Neuronal stem cell (in vitro differentiated cells): Measurements from ENCODE around the gene MRPL39.

Experiments used
- DNase-seq: peaks from one replicate; pipeline ENCODE4 v3.0.0-alpha.2; 2013; ENCODE audit warnings: low spot score
- H2AFZ ChIP-seq: one replicate; pipeline ENCODE4 v1.6.1; 2013; ENCODE audit warnings: mild to moderate bottlenecking, low read length, inconsistent platforms
- H2AK5ac ChIP-seq: 2 replicates; pipeline ENCODE4 v1.6.1; 2013; ENCODE audit warnings: low read depth, mild to moderate bottlenecking, inconsistent platforms, low read length, moderate library complexity, mixed read lengths
- H2BK120ac ChIP-seq: 2 replicates; pipeline ENCODE4 v1.6.1; 2013; ENCODE audit warnings: low read depth, mild to moderate bottlenecking, inconsistent platforms, low read length, moderate library complexity, mixed read lengths
- H2BK12ac ChIP-seq: one replicate; pipeline ENCODE4 v1.6.1; 2013; ENCODE audit warnings: low read length, inconsistent platforms
- H2BK15ac ChIP-seq: 2 replicates; pipeline ENCODE4 v1.6.1; 2013; ENCODE audit warnings: mild to moderate bottlenecking, low read length, inconsistent platforms, mixed read lengths
- H2BK5ac ChIP-seq: one replicate; pipeline ENCODE4 v1.6.1; 2013; ENCODE audit warnings: inconsistent platforms, mild to moderate bottlenecking, low read length, moderate library complexity
- H3K14ac ChIP-seq: one replicate; pipeline ENCODE4 v1.6.1; 2013; ENCODE audit warnings: low read length, inconsistent platforms
- H3K18ac ChIP-seq: 2 replicates; pipeline ENCODE4 v1.6.1; 2013; ENCODE audit warnings: low read length, inconsistent platforms
- H3K23ac ChIP-seq: 2 replicates; pipeline ENCODE4 v1.6.1; 2013; ENCODE audit warnings: low read depth, mild to moderate bottlenecking, mixed read lengths, low read length, inconsistent platforms; ENCODE audit not compliant: poor library complexity
- H3K27ac ChIP-seq: replicated peaks from 3 replicates; pipeline ENCODE4 v1.5.1; 2013; ENCODE audit warnings: low read length, inconsistent platforms
- H3K27me3 ChIP-seq, 3 experiments: 2 replicates each; pipeline ENCODE4 v1.6.1; 2013; ENCODE audit warnings: low read length in 3 of 3, mild to moderate bottlenecking in 2 of 3, inconsistent platforms in 1 of 3, low read depth in 1 of 3, mixed read lengths in 1 of 3, moderate library complexity in 1 of 3; ENCODE audit not compliant: control insufficient read depth in 3 of 3, insufficient read depth in 3 of 3
- H3K36me3 ChIP-seq, 2 donors: replicated peaks in 1 of 2; 2 replicates each; pipeline ENCODE4 v1.6.1; 2013; ENCODE audit warnings: low read length in 2 of 2; ENCODE audit not compliant: control insufficient read depth in 2 of 2, insufficient read depth in 2 of 2
- H3K4ac ChIP-seq: 2 replicates; pipeline ENCODE4 v1.6.1; 2013; ENCODE audit warnings: inconsistent platforms, mild to moderate bottlenecking, low read length, moderate library complexity
- H3K4me1 ChIP-seq, 2 donors: 1 replicate in 1 of 2; 2 replicates in 1 of 2; pipeline ENCODE4 v1.6.1; 2013; ENCODE audit warnings: low read length in 2 of 2, low read depth in 1 of 2; ENCODE audit not compliant: control insufficient read depth in 2 of 2, insufficient read depth in 1 of 2
- H3K4me2 ChIP-seq: one replicate; pipeline ENCODE4 v1.6.1; 2013; ENCODE audit warnings: mild to moderate bottlenecking, low read length, inconsistent platforms; ENCODE audit not compliant: insufficient read depth, poor library complexity, severe bottlenecking
- H3K4me3 ChIP-seq, 2 donors: 2 replicates each; pipeline ENCODE4 v1.5.1; 2013; ENCODE audit warnings: low read length in 2 of 2, mild to moderate bottlenecking in 2 of 2, inconsistent platforms in 1 of 2, moderate library complexity in 1 of 2
- H3K79me1 ChIP-seq: one replicate; pipeline ENCODE4 v1.6.1; 2013; ENCODE audit warnings: low read depth, mild to moderate bottlenecking, inconsistent platforms, low read length, moderate library complexity
- H3K9ac ChIP-seq: one replicate; pipeline ENCODE4 v1.6.1; 2013; ENCODE audit warnings: mild to moderate bottlenecking, low read depth, low read length, inconsistent platforms; ENCODE audit not compliant: poor library complexity
- H3K9me3 ChIP-seq, 2 donors: replicated peaks in 1 of 2; 2 replicates each; pipeline versions ENCODE3 to v1.6.1; 2013; ENCODE audit warnings: low read length in 2 of 2, mild to moderate bottlenecking in 2 of 2, inconsistent platforms in 1 of 2, low read depth in 1 of 2, mixed read lengths in 1 of 2, moderate library complexity in 1 of 2; ENCODE audit not compliant: control insufficient read depth in 2 of 2, insufficient read depth in 1 of 2
- H4K8ac ChIP-seq: one replicate; pipeline ENCODE4 v1.6.1; 2013; ENCODE audit warnings: low read depth, mild to moderate bottlenecking, inconsistent platforms, low read length, moderate library complexity
- H4K91ac ChIP-seq: one replicate; pipeline ENCODE4 v1.6.1; 2013; ENCODE audit warnings: low read length, low read depth, mild to moderate bottlenecking, inconsistent platforms; ENCODE audit not compliant: poor library complexity
- WGBS, 2 donors: extraction: QIAGEN DNeasy Blood & Tissue Kit; methylation state at CpG; one replicate each; pipeline ENCODE4 v1.1.7; 2013; ENCODE audit warnings: missing lambda C conversion rate in 2 of 2, mixed read lengths in 1 of 2; ENCODE audit not compliant: insufficient read length in 2 of 2, insufficient replicate concordance in 1 of 2; ENCODE audit errors: extremely low coverage in 2 of 2; 5-methylcytosine and 5-hydroxymethylcytosine counted together

MRPL39 gene

GRCh38 chr21:25555492-25555891, 51.8 kb downstream of the MRPL39 start:
- Histone ChIP-seq H2BK15ac (no peak overlapping the region), H4K8ac (no peak overlapping the region), H3K9me3 (no peaks in the 10 kb centered on the region), H3K27me3 (no peaks in the 10 kb centered on the region), H3K4me1 (no peaks in the 10 kb centered on the region), H2AFZ (no peak overlapping the region), H3K9ac (no peak overlapping the region), H3K4ac (no peak overlapping the region), H2BK5ac (no peak overlapping the region), H4K91ac (no peak overlapping the region), H3K27ac (no peak overlapping the region), H2AK5ac (no peak overlapping the region), H3K79me1 (no peaks in the 10 kb centered on the region), H3K18ac (no peak overlapping the region), H3K4me3 (no peak overlapping the region), H2BK12ac (no peak overlapping the region), H2BK120ac (no peak overlapping the region), H3K4me2 (no peak overlapping the region), H3K36me3 (peaks cover 0 to 3% of the 10 kb centered on the region in 2 donors), H3K23ac (no peak overlapping the region), H3K14ac (no peak overlapping the region)
- DNase-seq: no peak

DNA sequence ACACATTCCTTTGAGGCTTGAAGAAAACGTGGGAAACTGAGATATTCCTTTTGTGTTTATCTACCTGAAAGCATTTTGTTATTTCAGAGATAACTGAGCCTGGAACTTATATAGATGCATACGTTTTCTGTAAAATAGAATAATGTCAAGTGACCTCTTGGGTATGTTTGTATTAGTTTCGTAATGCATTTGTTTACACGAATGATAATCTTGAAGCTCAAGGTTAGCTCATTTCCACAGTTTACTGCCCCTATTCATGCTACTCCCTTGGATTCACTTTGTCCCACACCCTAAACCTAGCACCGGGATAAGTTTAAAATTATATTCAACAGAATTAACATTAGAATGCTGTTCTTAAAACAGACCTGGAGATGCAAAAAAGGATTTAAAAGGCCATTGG, 54.4 kb downstream of the MRPL39 start:
- peaks cover 0 to 1% of the 10 kb centered on the region in 2 donors for H3K4me1 ChIP-seq
- no peak overlapping the region for H2AK5ac ChIP-seq
- H3K27ac ChIP-seq: no peak overlapping the region
- no peak overlapping the region for H2BK15ac ChIP-seq
- no peaks in the 10 kb centered on the region for H3K79me1 ChIP-seq
- H2BK5ac ChIP-seq: no peak overlapping the region
- H2AFZ ChIP-seq: no peak overlapping the region
- no peak overlapping the region for H4K8ac ChIP-seq
- no peaks in the 10 kb centered on the region for H3K27me3 ChIP-seq
- H3K9me3 ChIP-seq: no peaks in the 10 kb centered on the region
- H3K4ac ChIP-seq: no peak overlapping the region
- no peak for DNase-seq
- no peak overlapping the region for H3K14ac ChIP-seq
- no peak overlapping the region for H2BK120ac ChIP-seq
- H2BK12ac ChIP-seq: no peak overlapping the region
- no peak overlapping the region for H3K9ac ChIP-seq
- H3K18ac ChIP-seq: no peak overlapping the region
- H4K91ac ChIP-seq: no peak overlapping the region
- H3K23ac ChIP-seq: no peak overlapping the region
- no peaks in the 10 kb centered on the region for H3K36me3 ChIP-seq
- H3K4me3 ChIP-seq: no peak overlapping the region
- no CpG with 5 or more reads among the region's 5 CpGs for WGBS, 2 donors
- H3K4me2 ChIP-seq: no peak overlapping the region

GRCh38 chr21:25551569-25551968, 55.7 kb downstream of the MRPL39 start:
- Histone ChIP-seq H3K4ac (no peak overlapping the region), H2AFZ (no peak overlapping the region), H2AK5ac (no peak overlapping the region), H3K79me1 (no peaks in the 10 kb centered on the region), H3K18ac (no peak overlapping the region), H2BK15ac (no peak overlapping the region), H3K4me2 (no peak overlapping the region), H2BK12ac (no peak overlapping the region), H3K23ac (no peak overlapping the region), H4K8ac (no peak overlapping the region), H3K36me3 (no peaks in the 10 kb centered on the region), H3K4me1 (peaks cover 0 to 1% of the 10 kb centered on the region in 2 donors), H3K27me3 (no peaks in the 10 kb centered on the region), H4K91ac (no peak overlapping the region), H3K4me3 (no peak overlapping the region), H3K9me3 (peaks cover 0 to under 1% of the 10 kb centered on the region in 2 donors), H2BK120ac (no peak overlapping the region), H3K14ac (no peak overlapping the region), H2BK5ac (no peak overlapping the region), H3K9ac (no peak overlapping the region), H3K27ac (no peak overlapping the region)
- no CpG with 5 or more reads among the region's 1 CpG for WGBS, 2 donors
- DNase-seq: no peak

DNA sequence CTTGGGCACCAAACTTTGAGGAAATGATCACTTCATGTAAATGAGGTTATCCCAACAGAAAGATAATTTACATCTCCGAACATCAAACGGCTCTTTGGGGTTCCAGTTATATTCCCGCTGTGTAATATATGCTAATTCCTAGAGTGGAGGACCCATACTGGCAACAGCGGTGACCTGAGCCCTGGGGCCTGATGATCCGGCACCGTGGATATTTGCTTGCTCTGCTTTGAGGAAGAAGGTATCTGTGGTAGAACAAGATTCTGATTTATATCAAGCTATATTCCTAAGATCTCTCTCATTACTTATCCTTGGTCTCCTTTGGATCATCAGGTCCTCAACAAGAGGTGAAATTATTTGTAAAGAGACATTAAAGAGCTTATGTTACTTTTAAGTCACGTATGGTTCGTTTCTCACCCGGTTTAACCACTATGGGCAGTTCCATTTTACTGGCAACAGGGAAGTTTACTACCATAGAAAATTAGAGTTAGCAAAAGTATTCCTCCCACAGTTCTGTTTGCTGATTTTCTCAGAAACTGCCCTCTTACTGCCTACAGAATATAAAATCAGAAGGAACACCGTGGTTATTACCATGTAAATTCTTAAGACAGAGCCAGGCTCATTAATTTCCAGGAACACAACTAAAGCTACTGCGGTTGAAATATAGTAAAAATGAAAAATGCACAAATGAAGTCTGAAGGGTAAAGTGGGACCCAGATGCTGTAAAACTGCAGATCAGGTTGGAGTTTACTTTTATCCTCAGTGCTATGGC, 56.7 kb downstream of the MRPL39 start:
- H2AFZ ChIP-seq: no peak overlapping the region
- H2BK120ac ChIP-seq: no peak overlapping the region
- H3K27me3 ChIP-seq: no peaks in the 10 kb centered on the region
- WGBS, 2 donors: no CpG with 5 or more reads among the region's 11 CpGs
- no peak overlapping the region for H2BK15ac ChIP-seq
- peaks cover 0 to 9% of the 10 kb centered on the region in 2 donors for H3K9me3 ChIP-seq
- no peak overlapping the region for H4K8ac ChIP-seq
- no peak overlapping the region for H3K23ac ChIP-seq
- no peaks in the 10 kb centered on the region for H3K79me1 ChIP-seq
- no peak overlapping the region for H2BK5ac ChIP-seq
- peaks cover 0 to 1% of the 10 kb centered on the region in 2 donors for H3K4me1 ChIP-seq
- no peak overlapping the region for H3K9ac ChIP-seq
- H4K91ac ChIP-seq: no peak overlapping the region
- no peak overlapping the region for H2AK5ac ChIP-seq
- DNase-seq: no peak
- H3K4ac ChIP-seq: no peak overlapping the region
- H3K14ac ChIP-seq: no peak overlapping the region
- H3K4me3 ChIP-seq: no peak overlapping the region
- no peak overlapping the region for H3K18ac ChIP-seq
- no peak overlapping the region for H3K27ac ChIP-seq
- H2BK12ac ChIP-seq: no peak overlapping the region
- H3K36me3 ChIP-seq: no peaks in the 10 kb centered on the region
- H3K4me2 ChIP-seq: no peak overlapping the region
